Spleen (tissue), 7 donors: ENCODE results near the gene IGHMBP2.

Experiments used
- POLR2A ChIP-seq, 3 donors: fragments of 450-650 bp; IDR thresholded peaks; one replicate each; pipeline ENCODE4 v1.5.1; 2017; ENCODE audit warnings: antibody characterized with exemption in 3 of 3, mild to moderate bottlenecking in 1 of 3
- POLR2AphosphoS5 ChIP-seq, 3 donors: sonication (generic); formaldehyde crosslinking; IDR thresholded peaks; one replicate each; pipeline ENCODE4 v1.5.1; 2017; ENCODE audit warnings: antibody characterized with exemption in 3 of 3
- TF ChIP-seq, protein P1 (sequence below), 11 experiments: fragments of 200-600 bp in 7 of 11; fragments of 450-650 bp in 4 of 11; sonication (generic) in 4 of 11; IDR thresholded peaks in 8 of 11; conservative IDR thresholded peaks in 3 of 11; 1 replicate in 7 of 11; 2 replicates in 4 of 11; pipeline versions ENCODE4 v1.4.0 to v1.8.0; 2016 to 2021; ENCODE audit warnings: antibody characterized with exemption in 11 of 11, inconsistent platforms in 4 of 11, mild to moderate bottlenecking in 1 of 11
- donor health status: DM: no; HTN: no; CAD: no; lungs with moderate emphysema.
- donor health status: DM: no; HTN: no; CAD: no.
- donor health status: DM: no; HTN: no; CAD: no.

DNA sequence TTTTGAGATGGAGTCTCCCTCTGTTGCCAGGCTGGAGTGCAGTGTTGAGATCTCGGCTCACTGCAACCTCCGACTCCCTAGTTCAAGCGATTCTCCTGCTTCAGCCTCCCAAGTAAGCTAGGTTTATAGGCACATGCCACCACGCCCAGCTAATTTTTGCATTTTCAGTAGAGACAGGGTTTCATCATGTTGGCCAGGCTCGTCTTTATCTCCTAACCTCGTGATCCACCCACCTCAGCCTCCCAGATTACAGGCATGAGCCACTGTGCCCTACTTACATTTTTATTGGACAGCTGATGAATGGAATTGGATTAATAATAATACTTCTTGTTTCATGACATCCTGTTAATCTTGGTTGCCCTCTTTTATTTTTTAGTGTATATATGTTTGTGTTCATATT, 80.1 kb downstream of the IGHMBP2 start:
- TF ChIP-seq, protein P1, sequence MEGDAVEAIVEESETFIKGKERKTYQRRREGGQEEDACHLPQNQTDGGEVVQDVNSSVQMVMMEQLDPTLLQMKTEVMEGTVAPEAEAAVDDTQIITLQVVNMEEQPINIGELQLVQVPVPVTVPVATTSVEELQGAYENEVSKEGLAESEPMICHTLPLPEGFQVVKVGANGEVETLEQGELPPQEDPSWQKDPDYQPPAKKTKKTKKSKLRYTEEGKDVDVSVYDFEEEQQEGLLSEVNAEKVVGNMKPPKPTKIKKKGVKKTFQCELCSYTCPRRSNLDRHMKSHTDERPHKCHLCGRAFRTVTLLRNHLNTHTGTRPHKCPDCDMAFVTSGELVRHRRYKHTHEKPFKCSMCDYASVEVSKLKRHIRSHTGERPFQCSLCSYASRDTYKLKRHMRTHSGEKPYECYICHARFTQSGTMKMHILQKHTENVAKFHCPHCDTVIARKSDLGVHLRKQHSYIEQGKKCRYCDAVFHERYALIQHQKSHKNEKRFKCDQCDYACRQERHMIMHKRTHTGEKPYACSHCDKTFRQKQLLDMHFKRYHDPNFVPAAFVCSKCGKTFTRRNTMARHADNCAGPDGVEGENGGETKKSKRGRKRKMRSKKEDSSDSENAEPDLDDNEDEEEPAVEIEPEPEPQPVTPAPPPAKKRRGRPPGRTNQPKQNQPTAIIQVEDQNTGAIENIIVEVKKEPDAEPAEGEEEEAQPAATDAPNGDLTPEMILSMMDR (IDR thresholded peaks at IDR 0.05 in 8 of 11, conservative IDR thresholded peaks at IDR 0.05 in 3 of 11) = no peak
- TF ChIP-seq POLR2A (IDR thresholded peaks at IDR 0.05) (no peak), POLR2AphosphoS5 (IDR thresholded peaks at IDR 0.05) (no peak)
